HG02981 (cell line): ENCODE results near the gene TMEM255B.
"Not testable (repeated sequence)": the region's sequence is repeated elsewhere in the genome, so short reads cannot be mapped to it uniquely, and the experiment has no call there.

ENCODE experiments used
- ATAC-seq: cut with Tn5 transposase; IDR thresholded peaks from one replicate; pipeline ENCODE4 v1.9.1; 2021; ENCODE audit warnings: mild to moderate bottlenecking, moderate library complexity; ENCODE audit not compliant: unreplicated experiment

Gene TMEM255B

GRCh38 chr13:113815151-113816058 lies 56.4 kb downstream of the TMEM255B start:
- no peak for ATAC-seq

- ATAC-seq, result no peak
Measured at GRCh38 chr13:113816254-113816929, 57.4 kb downstream of the TMEM255B start.

- ATAC-seq, result peak; percentile 48
Measured at GRCh38 chr13:113816946-113817859, 58.2 kb downstream of the TMEM255B start.

- no peak for ATAC-seq
Measured at GRCh38 chr13:113817860-113818691, 59.0 kb downstream of the TMEM255B start.

GRCh38 chr13:113818700-113819295 lies 59.8 kb downstream of the TMEM255B start:
- ATAC-seq, result no peak

GRCh38 chr13:113819341-113819730 lies 60.3 kb downstream of the TMEM255B start:
- ATAC-seq, result no peak

- no peak for ATAC-seq
Measured at GRCh38 chr13:113819731-113820715, 61.0 kb downstream of the TMEM255B start.

- ATAC-seq, result no peak
Measured at GRCh38 chr13:113820813-113821651, 62.0 kb downstream of the TMEM255B start.

- no peak for ATAC-seq
Measured at GRCh38 chr13:113821847-113822246, 62.8 kb downstream of the TMEM255B start.

GRCh38 chr13:113822266-113822665 lies 63.2 kb downstream of the TMEM255B start:
- no peak for ATAC-seq

- no peak for ATAC-seq
Measured at GRCh38 chr13:113822956-113823744, 64.1 kb downstream of the TMEM255B start.

GRCh38 chr13:113823771-113824170 lies 64.7 kb downstream of the TMEM255B start:
- no peak for ATAC-seq

- ATAC-seq, result no peak
Measured at GRCh38 chr13:113825841-113826240, 66.8 kb downstream of the TMEM255B start.

GRCh38 chr13:113826446-113826845 lies 67.4 kb downstream of the TMEM255B start:
- not testable (repeated sequence) for ATAC-seq

GRCh38 chr13:113827021-113827420 lies 68.0 kb downstream of the TMEM255B start:
- no peak for ATAC-seq

- no peak for ATAC-seq
Measured at GRCh38 chr13:113828282-113828825, 69.3 kb downstream of the TMEM255B start.
